Measurements from ENCODE around the gene TNNI3K. TPM values are rescaled to one million over a fixed set of nuclear protein-coding genes. Genes with fewer than 3 reads are reported as not detected.
A peak's percentile ranks its signal among the peaks of the same experiment; 100 is the strongest.

Gene TNNI3K
- total RNA-seq, 1 experiment from 2014 or later, result not detected

GRCh38 chr1:74426208-74426937 lies 191.2 kb downstream of the TNNI3K start:
- no TSS peak for BruUV-seq (replicated peaks)
- Histone ChIP-seq H3K9me2 (replicated peaks; ENCODE audit: low read length) (no peaks in the 10 kb centered on the region), H3K9me3 (ENCODE audit: low read length) (no peaks in the 10 kb centered on the region), H3K4me3 (ENCODE audit: low read length) (no peak overlapping the region), H3K79me2 (ENCODE audit: low read length) (no peaks in the 10 kb centered on the region), H3K4me2 (ENCODE audit: low read length) (no peak overlapping the region), H3K27me3 (ENCODE audit: low read length) (peaks cover 14% of the 10 kb centered on the region), H4K20me1 (ENCODE audit: low read length) (no peaks in the 10 kb centered on the region), H3K9ac (ENCODE audit: low read length) (no peak overlapping the region), H3F3A (ENCODE audit: low read length, unreplicated experiment) (no peaks in the 10 kb centered on the region), H2AFZ (ENCODE audit: low read length) (no peak overlapping the region), H3K4me1 (ENCODE audit: insufficient read depth, low read length) (0 out of 2 replicates have a peak, but pooled peaks cover 7% of the 10 kb centered on the region), H3K36me3 (ENCODE audit: low read depth, low read length) (no peaks in the 10 kb centered on the region), H3K27ac (ENCODE audit: low read length) (no peak overlapping the region)
- intact Hi-C loops (cut with micrococcal nuclease), result loop anchor here (2.0 kb wide), 1 partner anchor 70 kb away; no protein-coding TSS in a partner anchor
- ChIA-PET CTCF (no interaction called here), POLR2A (ENCODE audit: unreplicated experiment) (interaction anchor here (0.6 kb wide), 1 partner anchor 14 kb away, joined by 3 read pairs; no protein-coding TSS in a partner anchor)
- DNase-seq (no peak), ATAC-seq (no peak)
- TF ChIP-seq EZH2 (IDR thresholded peaks at IDR 0.05; ENCODE audit: low read length, unreplicated experiment) (no peak), EZH2phosphoT487 (IDR thresholded peaks at IDR 0.05; ENCODE audit: borderline replicate concordance, low read length) (no peak)
- TF ChIP-seq, protein P1, sequence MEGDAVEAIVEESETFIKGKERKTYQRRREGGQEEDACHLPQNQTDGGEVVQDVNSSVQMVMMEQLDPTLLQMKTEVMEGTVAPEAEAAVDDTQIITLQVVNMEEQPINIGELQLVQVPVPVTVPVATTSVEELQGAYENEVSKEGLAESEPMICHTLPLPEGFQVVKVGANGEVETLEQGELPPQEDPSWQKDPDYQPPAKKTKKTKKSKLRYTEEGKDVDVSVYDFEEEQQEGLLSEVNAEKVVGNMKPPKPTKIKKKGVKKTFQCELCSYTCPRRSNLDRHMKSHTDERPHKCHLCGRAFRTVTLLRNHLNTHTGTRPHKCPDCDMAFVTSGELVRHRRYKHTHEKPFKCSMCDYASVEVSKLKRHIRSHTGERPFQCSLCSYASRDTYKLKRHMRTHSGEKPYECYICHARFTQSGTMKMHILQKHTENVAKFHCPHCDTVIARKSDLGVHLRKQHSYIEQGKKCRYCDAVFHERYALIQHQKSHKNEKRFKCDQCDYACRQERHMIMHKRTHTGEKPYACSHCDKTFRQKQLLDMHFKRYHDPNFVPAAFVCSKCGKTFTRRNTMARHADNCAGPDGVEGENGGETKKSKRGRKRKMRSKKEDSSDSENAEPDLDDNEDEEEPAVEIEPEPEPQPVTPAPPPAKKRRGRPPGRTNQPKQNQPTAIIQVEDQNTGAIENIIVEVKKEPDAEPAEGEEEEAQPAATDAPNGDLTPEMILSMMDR (conservative IDR thresholded peaks at IDR 0.05; ENCODE audit: low read depth, low read length), result no peak

- TF ChIP-seq EZH2 (IDR thresholded peaks at IDR 0.05; ENCODE audit: low read length, unreplicated experiment), result no peak
- TF ChIP-seq, protein P1 (conservative IDR thresholded peaks at IDR 0.05; ENCODE audit: low read depth, low read length), result no peak
- DNase-seq (peak; percentile 65), ATAC-seq (peak; percentile 78)
- Histone ChIP-seq H3K9ac (ENCODE audit: low read length) (no peak overlapping the region), H4K20me1 (ENCODE audit: low read length) (no peaks in the 10 kb centered on the region), H3K9me3 (ENCODE audit: low read length) (no peaks in the 10 kb centered on the region), H2AFZ (ENCODE audit: low read length) (no peak overlapping the region), H3K27me3 (ENCODE audit: low read length) (peaks cover 14% of the 10 kb centered on the region), H3K4me1 (ENCODE audit: insufficient read depth, low read length) (0 out of 2 replicates have a peak, but pooled peaks cover 7% of the 10 kb centered on the region), H3K4me3 (ENCODE audit: low read length) (no peak overlapping the region), H3F3A (ENCODE audit: low read length, unreplicated experiment) (no peaks in the 10 kb centered on the region), H3K79me2 (ENCODE audit: low read length) (no peaks in the 10 kb centered on the region), H3K4me2 (ENCODE audit: low read length) (no peak overlapping the region), H3K36me3 (ENCODE audit: low read depth, low read length) (no peaks in the 10 kb centered on the region), H3K9me2 (replicated peaks; ENCODE audit: low read length) (no peaks in the 10 kb centered on the region), H3K27ac (ENCODE audit: low read length) (no peak overlapping the region)
- POLR2A ChIA-PET (ENCODE audit: unreplicated experiment), result interaction anchor here (0.6 kb wide), 1 partner anchor 61 kb away, joined by 8 read pairs; no protein-coding TSS in a partner anchor
- intact Hi-C loops (cut with micrococcal nuclease), result loop anchor here (2.0 kb wide), 1 partner anchor 71 kb away; no protein-coding TSS in a partner anchor
- BruUV-seq (replicated peaks), result no TSS peak
- CTCF ChIA-PET, result no interaction called here
These were observed 192.5 kb downstream of the TNNI3K start for GRCh38 chr1:74427681-74428080.

GRCh38 chr1:74429580-74429979 lies 194.4 kb downstream of the TNNI3K start:
- no peak for TF ChIP-seq EZH2phosphoT487 (IDR thresholded peaks at IDR 0.05; ENCODE audit: borderline replicate concordance, low read length)
- TF ChIP-seq, protein P1 (conservative IDR thresholded peaks at IDR 0.05; ENCODE audit: low read depth, low read length), result no peak
- no peak for TF ChIP-seq EZH2 (IDR thresholded peaks at IDR 0.05; ENCODE audit: low read length, unreplicated experiment)
- ChIA-PET CTCF (no interaction called here), POLR2A (ENCODE audit: unreplicated experiment) (no interaction called here)
- Histone ChIP-seq H3K36me3 (ENCODE audit: low read depth, low read length) (no peaks in the 10 kb centered on the region), H3K9me2 (replicated peaks; ENCODE audit: low read length) (no peaks in the 10 kb centered on the region), H3K4me1 (ENCODE audit: insufficient read depth, low read length) (0 out of 2 replicates have a peak, but pooled peaks cover 7% of the 10 kb centered on the region), H3K27ac (ENCODE audit: low read length) (no peak overlapping the region), H3K9ac (ENCODE audit: low read length) (no peak overlapping the region), H3K27me3 (ENCODE audit: low read length) (peaks cover 18% of the 10 kb centered on the region), H2AFZ (ENCODE audit: low read length) (no peak overlapping the region), H3K4me3 (ENCODE audit: low read length) (no peak overlapping the region), H3F3A (ENCODE audit: low read length, unreplicated experiment) (no peaks in the 10 kb centered on the region), H3K9me3 (ENCODE audit: low read length) (no peaks in the 10 kb centered on the region), H3K4me2 (ENCODE audit: low read length) (no peak overlapping the region), H3K79me2 (ENCODE audit: low read length) (no peaks in the 10 kb centered on the region), H4K20me1 (ENCODE audit: low read length) (no peaks in the 10 kb centered on the region)
- intact Hi-C loops (cut with micrococcal nuclease), result no loop called here
- DNase-seq (no peak), ATAC-seq (no peak)
- no TSS peak for BruUV-seq (replicated peaks)
